NCI-H2029 treated with DMSO at 0.1 percent for 48 hours (cell line): ENCODE data around the gene AURKB.
A peak's percentile ranks its signal among the peaks of the same experiment; 100 is the strongest.

Experiments
- DNase-seq: peaks from one replicate; lab custom pipeline; 2025; lab: John Stamatoyannopoulos, UW

The AURKB gene

GRCh38 chr17:8161289-8162232 is 48.8 kb downstream of the AURKB start:
- DNase-seq: no peak

DNA sequence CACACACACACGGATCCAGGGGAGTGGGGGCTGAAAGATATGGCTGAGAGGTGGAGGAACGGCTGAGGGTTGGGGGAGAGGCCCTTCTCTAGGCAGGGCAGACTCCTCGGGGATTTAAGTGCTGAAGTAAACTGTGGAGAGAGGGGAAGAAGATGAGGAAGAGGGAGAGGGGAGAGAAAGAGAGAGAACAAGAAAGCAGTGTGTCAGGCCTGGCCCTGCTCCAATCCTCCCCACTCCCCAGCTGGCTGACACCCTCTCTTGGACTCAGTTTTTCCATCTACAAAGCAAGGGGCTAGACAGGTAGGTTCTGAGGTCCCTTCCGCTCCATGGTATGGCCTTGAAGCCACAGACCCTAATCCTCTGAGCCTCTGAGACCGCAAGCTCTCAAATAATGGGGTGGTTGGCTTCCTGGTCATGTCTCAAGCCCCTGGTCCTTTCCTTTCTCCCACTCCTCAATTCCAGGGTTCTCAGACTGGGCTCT is 49.6 kb downstream of the AURKB start:
- DNase-seq: no peak

- no peak for DNase-seq
Observed at GRCh38 chr17:8160224-8160577, 50.2 kb downstream of the AURKB start.

- DNase-seq: no peak
Observed at GRCh38 chr17:8159459-8160223, 50.7 kb downstream of the AURKB start.

DNA sequence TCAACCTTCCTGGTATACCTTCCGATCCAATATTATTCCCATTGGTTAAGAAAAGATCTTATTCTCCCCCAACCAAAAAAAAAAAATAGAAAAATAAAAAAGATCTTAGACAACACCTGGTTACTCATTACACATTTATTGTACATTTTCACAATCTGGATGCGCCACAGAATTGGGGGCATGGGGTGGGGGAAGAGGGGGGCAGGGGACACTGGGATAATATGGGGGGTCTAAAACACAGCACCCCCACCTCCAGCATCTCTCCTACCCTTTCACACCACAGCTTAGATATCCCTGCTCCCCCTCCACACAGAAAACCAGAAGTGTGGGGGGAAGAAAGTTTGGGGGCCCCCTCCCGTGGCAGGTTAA is 51.4 kb downstream of the AURKB start:
- no peak for DNase-seq

- peak; percentile 35 for DNase-seq
Observed at GRCh38 chr17:8158267-8159031, 51.9 kb downstream of the AURKB start.

GRCh38 chr17:8156246-8156992 is 54.0 kb downstream of the AURKB start:
- DNase-seq: peak; percentile 85

- DNase-seq: no peak
Observed at GRCh38 chr17:8155996-8156245, 54.5 kb downstream of the AURKB start.

DNA sequence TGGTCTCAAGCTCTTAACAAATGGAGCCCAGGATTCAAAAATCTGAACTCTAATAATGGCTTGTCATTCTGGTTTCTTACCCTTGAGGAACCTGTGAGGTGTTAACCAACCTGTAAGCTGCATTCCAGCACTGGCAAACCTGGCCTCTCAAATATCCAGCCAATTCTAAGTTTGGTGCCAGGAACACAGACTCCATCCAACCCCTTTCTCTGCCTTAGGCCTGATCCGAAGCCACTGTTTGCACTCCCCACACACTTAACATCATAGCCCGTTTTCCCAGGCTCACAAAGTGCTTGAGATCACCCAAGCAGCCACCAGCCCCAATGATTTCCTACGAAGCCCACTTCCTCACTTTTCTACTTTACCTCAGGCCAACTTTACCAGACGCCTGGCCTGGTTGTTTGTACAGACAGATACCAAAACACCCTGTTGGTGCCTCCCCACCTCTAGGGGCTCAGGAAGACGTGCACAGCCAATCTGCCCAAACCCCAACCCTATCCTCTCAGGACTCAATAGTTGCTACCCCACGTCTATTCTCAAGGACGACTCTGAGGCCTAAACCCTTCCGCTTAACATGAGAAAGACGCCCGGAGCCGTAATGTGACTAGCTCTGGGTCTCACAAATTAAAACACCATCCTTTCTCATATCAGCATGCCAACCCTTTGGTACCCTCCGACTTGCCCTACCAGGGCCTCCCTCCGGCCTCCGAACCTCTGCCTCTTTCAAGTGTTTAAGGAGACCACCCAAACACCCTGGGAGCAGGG is 55.0 kb downstream of the AURKB start:
- DNase-seq: no peak
